ENCODE data around the gene MRPS18B. TPM values are rescaled to one million over a fixed set of nuclear protein-coding genes. Genes with fewer than 3 reads are reported as not detected.

Gene MRPS18B
- polyA plus RNA-seq, 1 of the 3 experiments (the other 2 are of a cell fraction) = 45.2 TPM

GRCh38 chr6:30583921-30584320, 33.7 kb upstream of the MRPS18B start:
- Histone ChIP-seq H3K4me3 (ENCODE audit: low read depth in 2 of 2, low read length in 1 of 2) (no peak overlapping the region), H3F3A (replicated peaks; ENCODE audit: insufficient read depth) (no peaks in the 10 kb centered on the region), H3K9me3 (no peaks in the 10 kb centered on the region), H3K9me2 (no peaks in the 10 kb centered on the region), H3K79me2 (ENCODE audit: insufficient read depth) (peaks cover 3% of the 10 kb centered on the region; the same call in 1 of the 2 replicates), H2AFZ (ENCODE audit: low read depth) (no peak overlapping the region), H3K27me3 (ENCODE audit: insufficient read depth) (no peaks in the 10 kb centered on the region), H3K36me3 (replicated peaks in 1 of 2; ENCODE audit: control insufficient read depth in 1 of 2, insufficient read depth in 2 of 2, low read length in 1 of 2) (peaks cover 61 to 66% of the 10 kb centered on the region in 2 experiments), H3K27ac (ENCODE audit: low read depth in 2 of 2, low read length in 1 of 2) (no peak overlapping the region), H4K20me1 (ENCODE audit: insufficient read depth) (no peaks in the 10 kb centered on the region), H3K4me2 (no peak overlapping the region), H3K4me1 (ENCODE audit: control insufficient read depth in 1 of 2, insufficient read depth in 2 of 2, low read depth in 1 of 2, low read length in 1 of 2) (no peaks in the 10 kb centered on the region), H3K9ac (no peak overlapping the region)
- WGBS (ENCODE audit: low lambda C conversion rate) = 94% methylated on average over 5 of the region's 5 CpGs
- DNase-seq = no peak
- CTCF ChIA-PET = interaction anchor here (1.2 to 3.7 kb wide), 4 partner anchors 13 to 42 kb away, joined by 3 to 17 read pairs (median 10); no protein-coding TSS in a partner anchor
- no peak for TF ChIP-seq NRF1 (IDR thresholded peaks at IDR 0.05; ENCODE audit: low read depth, low read length)
- no peak for TF ChIP-seq FOSL2 (IDR thresholded peaks at IDR 0.05; ENCODE audit: borderline replicate concordance, low read depth)
- TF ChIP-seq IRF3 (IDR thresholded peaks at IDR 0.05; ENCODE audit: low read depth, low read length) = no peak
- TF ChIP-seq JUND (IDR thresholded peaks at IDR 0.05) = no peak
- TF ChIP-seq, protein P1, sequence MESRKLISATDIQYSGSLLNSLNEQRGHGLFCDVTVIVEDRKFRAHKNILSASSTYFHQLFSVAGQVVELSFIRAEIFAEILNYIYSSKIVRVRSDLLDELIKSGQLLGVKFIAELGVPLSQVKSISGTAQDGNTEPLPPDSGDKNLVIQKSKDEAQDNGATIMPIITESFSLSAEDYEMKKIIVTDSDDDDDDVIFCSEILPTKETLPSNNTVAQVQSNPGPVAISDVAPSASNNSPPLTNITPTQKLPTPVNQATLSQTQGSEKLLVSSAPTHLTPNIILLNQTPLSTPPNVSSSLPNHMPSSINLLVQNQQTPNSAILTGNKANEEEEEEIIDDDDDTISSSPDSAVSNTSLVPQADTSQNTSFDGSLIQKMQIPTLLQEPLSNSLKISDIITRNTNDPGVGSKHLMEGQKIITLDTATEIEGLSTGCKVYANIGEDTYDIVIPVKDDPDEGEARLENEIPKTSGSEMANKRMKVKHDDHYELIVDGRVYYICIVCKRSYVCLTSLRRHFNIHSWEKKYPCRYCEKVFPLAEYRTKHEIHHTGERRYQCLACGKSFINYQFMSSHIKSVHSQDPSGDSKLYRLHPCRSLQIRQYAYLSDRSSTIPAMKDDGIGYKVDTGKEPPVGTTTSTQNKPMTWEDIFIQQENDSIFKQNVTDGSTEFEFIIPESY (IDR thresholded peaks at IDR 0.05; ENCODE audit: borderline replicate concordance, low read depth) = no peak
- POLR2A ChIA-PET = interaction anchor here (1.5 to 1.6 kb wide), 2 partner anchors 13 to 14 kb away, joined by 3 to 5 read pairs; partner anchors contain the start of gene ABCF1

- H3K4me3 ChIP-seq (ENCODE audit: low read depth in 2 of 2, low read length in 1 of 2) = no peak overlapping the region
- WGBS (ENCODE audit: low lambda C conversion rate) = 96% methylated on average over 15 of the region's 15 CpGs
- H3K27ac ChIP-seq (ENCODE audit: low read depth in 2 of 2, low read length in 1 of 2) = no peak overlapping the region
- H3K36me3 ChIP-seq (replicated peaks in 1 of 2; ENCODE audit: control insufficient read depth in 1 of 2, insufficient read depth in 2 of 2, low read length in 1 of 2) = peaks cover 50 to 56% of the 10 kb centered on the region in 2 experiments
- H3K9ac ChIP-seq = no peak overlapping the region
- ChIA-PET CTCF (interaction anchor here (0.9 to 2.6 kb wide), 6 partner anchors 10 to 83 kb away, joined by 3 to 11 read pairs (median 4); partner anchors contain the start of gene DHX16), POLR2A (interaction anchor here (0.6 to 2.3 kb wide), 3 partner anchors 11 to 25 kb away, joined by 3 to 8 read pairs (median 6); partner anchors contain the start of gene ABCF1)
- H4K20me1 ChIP-seq (ENCODE audit: insufficient read depth) = 0 out of 2 replicates have a peak, but pooled peaks cover 4% of the 10 kb centered on the region
- no peaks in the 10 kb centered on the region for H3K9me3 ChIP-seq
- H3K27me3 ChIP-seq (ENCODE audit: insufficient read depth) = no peaks in the 10 kb centered on the region
- H3K4me1 ChIP-seq (ENCODE audit: control insufficient read depth in 1 of 2, insufficient read depth in 2 of 2, low read depth in 1 of 2, low read length in 1 of 2) = no peaks in the 10 kb centered on the region
- H3K9me2 ChIP-seq = no peaks in the 10 kb centered on the region
- H3K4me2 ChIP-seq = no peak overlapping the region
- no peak overlapping the region for H2AFZ ChIP-seq (ENCODE audit: low read depth)
- no peak for DNase-seq
- H3K79me2 ChIP-seq (ENCODE audit: insufficient read depth) = peaks cover 5% of the 10 kb centered on the region; the same call in 1 of the 2 replicates
- H3F3A ChIP-seq (replicated peaks; ENCODE audit: insufficient read depth) = peaks cover 17% of the 10 kb centered on the region
- no peak for TF ChIP-seq CHD2 (IDR thresholded peaks at IDR 0.05; ENCODE audit: low read length, partially characterized antibody)
- no peak for TF ChIP-seq REST (IDR thresholded peaks at IDR 0.05; ENCODE audit: low read depth, low read length)
- no peak for TF ChIP-seq USF2 (IDR thresholded peaks at IDR 0.05; ENCODE audit: borderline replicate concordance, low read depth, low read length)
- no peak for TF ChIP-seq ELF1 (IDR thresholded peaks at IDR 0.05)
- no peak for TF ChIP-seq RFX5 (IDR thresholded peaks at IDR 0.05; ENCODE audit: low read length)
- TF ChIP-seq TEAD4 (IDR thresholded peaks at IDR 0.05; ENCODE audit: borderline replicate concordance, insufficient read depth) = no peak
- TF ChIP-seq POLR2AphosphoS5 (IDR thresholded peaks at IDR 0.05; ENCODE audit: low read depth, low read length) = no peak
- TF ChIP-seq GABPA (IDR thresholded peaks at IDR 0.05; ENCODE audit: low read depth) = no peak
- no peak for TF ChIP-seq YY1 (IDR thresholded peaks at IDR 0.05; ENCODE audit: low read depth)
- TF ChIP-seq, protein P1 (IDR thresholded peaks at IDR 0.05; ENCODE audit: borderline replicate concordance, low read depth) = no peak
- no peak for TF ChIP-seq MXI1 (IDR thresholded peaks at IDR 0.05; ENCODE audit: low read depth, low read length)
Measured at GRCh38 chr6:30589754-30590358, 27.8 kb upstream of the MRPS18B start.

All from SK-N-SH (cell line).